SU-DHL-6 (cell line): ENCODE results near the gene PDZD8.

ENCODE experiments used
- CTCF ChIP-seq: fragments of 200-600 bp; sonication (generic); IDR thresholded peaks from one replicate; pipeline ENCODE4 v1.5.1; 2017; ENCODE audit warnings: antibody characterized with exemption, mild to moderate bottlenecking, low read length, moderate library complexity; ENCODE audit not compliant: insufficient read depth, poor library complexity, severe bottlenecking
- EZH2phosphoT487 ChIP-seq: fragments of 200-600 bp; sonication (generic), shearing (Covaris generic); conservative IDR thresholded peaks from 2 replicates; pipeline ENCODE4 v1.6.1; 2018; ENCODE audit warnings: mild to moderate bottlenecking, antibody characterized with exemption, low read length, moderate library complexity, mixed read lengths

- peak; percentile 49 for TF ChIP-seq CTCF
- TF ChIP-seq EZH2phosphoT487 = no peak
Measured at GRCh38 chr10:117318909-117319308, 56.3 kb downstream of the PDZD8 start.
